Coronary artery (tissue), 2 donors: ENCODE results near the gene IGF1R.

Experiments
- DNase-seq: peaks from one replicate; pipeline ENCODE4 v3.0.0-alpha.2; 2017; ENCODE audit warnings: low spot score
- H3K27ac ChIP-seq, 2 donors: fragments of 200-600 bp; sonication (generic); one replicate each; pipeline ENCODE4 v1.5.1; 2016 to 2019
- H3K4me3 ChIP-seq: fragments of 200-600 bp; sonication (generic); 2 replicates; pipeline ENCODE4 v1.5.1; 2016; ENCODE audit warnings: mild to moderate bottlenecking, moderate library complexity
- TF ChIP-seq, protein P1 (sequence below): fragments of 200-600 bp; sonication (generic); IDR thresholded peaks from one replicate; pipeline ENCODE4 v1.5.1; 2019; ENCODE audit warnings: antibody characterized with exemption

The IGF1R gene

DNA sequence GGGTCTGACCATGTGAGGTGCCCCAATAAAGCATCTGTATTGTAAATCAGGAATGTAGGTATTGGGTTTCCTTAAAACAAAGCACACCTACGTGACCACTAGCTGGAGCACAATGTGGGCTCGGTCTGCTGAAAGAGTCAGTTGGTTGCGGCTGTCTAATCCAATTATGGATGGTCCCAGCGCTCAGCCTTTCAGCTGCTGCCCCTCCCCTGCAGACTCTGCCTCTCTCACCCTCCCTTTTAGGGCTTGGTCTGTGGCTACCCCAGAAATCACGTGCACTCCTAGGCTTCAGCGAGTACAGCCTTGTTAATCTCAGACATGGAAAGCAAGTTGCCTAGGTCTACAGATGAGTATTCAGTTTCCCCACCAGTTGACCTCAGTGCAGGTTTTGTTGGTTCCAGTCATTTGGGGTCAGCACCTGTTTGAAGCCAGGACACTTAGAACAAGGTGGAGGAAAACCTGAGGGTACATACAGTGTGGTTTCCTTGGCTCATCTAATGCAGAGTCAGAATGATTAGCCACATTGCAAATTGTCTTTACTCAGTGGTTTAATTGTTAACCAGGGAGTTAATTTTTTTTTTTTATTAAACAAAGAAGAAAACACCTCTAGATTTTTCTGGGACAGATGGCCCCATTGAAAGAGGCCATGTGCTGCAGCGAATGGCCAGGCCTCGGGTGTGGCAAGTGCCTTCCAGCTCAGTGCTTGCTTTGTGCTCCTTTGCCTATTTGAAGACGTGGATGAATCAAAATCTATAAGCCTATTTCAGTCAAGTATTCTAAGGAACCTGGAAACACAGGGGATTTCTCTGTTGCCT, 137.7 kb downstream of the IGF1R start:
- DNase-seq = no peak
- Histone ChIP-seq H3K27ac (no peak overlapping the region), H3K4me3 (no peak overlapping the region)
- TF ChIP-seq, protein P1, sequence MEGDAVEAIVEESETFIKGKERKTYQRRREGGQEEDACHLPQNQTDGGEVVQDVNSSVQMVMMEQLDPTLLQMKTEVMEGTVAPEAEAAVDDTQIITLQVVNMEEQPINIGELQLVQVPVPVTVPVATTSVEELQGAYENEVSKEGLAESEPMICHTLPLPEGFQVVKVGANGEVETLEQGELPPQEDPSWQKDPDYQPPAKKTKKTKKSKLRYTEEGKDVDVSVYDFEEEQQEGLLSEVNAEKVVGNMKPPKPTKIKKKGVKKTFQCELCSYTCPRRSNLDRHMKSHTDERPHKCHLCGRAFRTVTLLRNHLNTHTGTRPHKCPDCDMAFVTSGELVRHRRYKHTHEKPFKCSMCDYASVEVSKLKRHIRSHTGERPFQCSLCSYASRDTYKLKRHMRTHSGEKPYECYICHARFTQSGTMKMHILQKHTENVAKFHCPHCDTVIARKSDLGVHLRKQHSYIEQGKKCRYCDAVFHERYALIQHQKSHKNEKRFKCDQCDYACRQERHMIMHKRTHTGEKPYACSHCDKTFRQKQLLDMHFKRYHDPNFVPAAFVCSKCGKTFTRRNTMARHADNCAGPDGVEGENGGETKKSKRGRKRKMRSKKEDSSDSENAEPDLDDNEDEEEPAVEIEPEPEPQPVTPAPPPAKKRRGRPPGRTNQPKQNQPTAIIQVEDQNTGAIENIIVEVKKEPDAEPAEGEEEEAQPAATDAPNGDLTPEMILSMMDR = no peak

DNA sequence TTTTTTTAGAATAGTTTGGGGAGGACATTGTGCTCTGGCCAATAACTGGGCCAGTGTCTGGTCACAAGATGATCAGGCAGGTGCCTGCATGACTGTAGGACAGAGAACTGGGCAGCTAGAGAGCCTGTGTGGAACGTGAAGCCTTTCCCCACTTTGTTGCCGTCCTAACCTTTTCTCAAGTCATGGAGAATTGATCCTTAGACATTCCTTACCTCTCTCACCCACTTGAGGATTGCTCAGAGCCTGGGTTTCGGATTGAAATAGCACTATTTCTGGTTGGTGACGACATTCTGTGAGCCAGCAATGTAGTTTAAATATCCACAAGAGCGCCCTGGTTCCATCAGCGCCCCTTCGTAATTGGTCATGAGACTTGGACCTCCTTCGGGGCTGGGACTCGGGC, 138.4 kb downstream of the IGF1R start:
- no peak for DNase-seq
- Histone ChIP-seq H3K4me3 (no peak overlapping the region), H3K27ac (no peak overlapping the region)
- TF ChIP-seq, protein P1 = no peak

DNA sequence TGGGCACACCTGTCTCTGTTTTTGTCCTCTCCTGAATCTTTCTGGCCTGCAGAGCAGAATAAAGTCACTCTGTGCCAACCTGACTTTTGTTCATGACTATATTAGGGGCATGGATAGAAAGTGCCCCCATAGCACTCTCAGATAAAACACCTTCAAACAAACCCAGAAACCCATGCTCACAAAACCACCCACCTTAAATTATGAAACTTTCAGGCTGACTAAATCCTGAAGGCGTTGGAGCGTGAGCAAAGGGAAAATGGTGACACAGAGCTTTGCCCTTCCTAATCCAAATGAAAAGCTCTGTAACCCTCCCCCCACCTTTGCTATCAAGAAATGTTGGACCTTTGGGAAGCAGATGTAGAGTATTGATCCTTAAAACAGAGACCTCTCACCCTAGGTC, 138.9 kb downstream of the IGF1R start:
- DNase-seq = no peak
- Histone ChIP-seq H3K27ac (no peak overlapping the region), H3K4me3 (no peak overlapping the region)
- TF ChIP-seq, protein P1 = no peak

DNA sequence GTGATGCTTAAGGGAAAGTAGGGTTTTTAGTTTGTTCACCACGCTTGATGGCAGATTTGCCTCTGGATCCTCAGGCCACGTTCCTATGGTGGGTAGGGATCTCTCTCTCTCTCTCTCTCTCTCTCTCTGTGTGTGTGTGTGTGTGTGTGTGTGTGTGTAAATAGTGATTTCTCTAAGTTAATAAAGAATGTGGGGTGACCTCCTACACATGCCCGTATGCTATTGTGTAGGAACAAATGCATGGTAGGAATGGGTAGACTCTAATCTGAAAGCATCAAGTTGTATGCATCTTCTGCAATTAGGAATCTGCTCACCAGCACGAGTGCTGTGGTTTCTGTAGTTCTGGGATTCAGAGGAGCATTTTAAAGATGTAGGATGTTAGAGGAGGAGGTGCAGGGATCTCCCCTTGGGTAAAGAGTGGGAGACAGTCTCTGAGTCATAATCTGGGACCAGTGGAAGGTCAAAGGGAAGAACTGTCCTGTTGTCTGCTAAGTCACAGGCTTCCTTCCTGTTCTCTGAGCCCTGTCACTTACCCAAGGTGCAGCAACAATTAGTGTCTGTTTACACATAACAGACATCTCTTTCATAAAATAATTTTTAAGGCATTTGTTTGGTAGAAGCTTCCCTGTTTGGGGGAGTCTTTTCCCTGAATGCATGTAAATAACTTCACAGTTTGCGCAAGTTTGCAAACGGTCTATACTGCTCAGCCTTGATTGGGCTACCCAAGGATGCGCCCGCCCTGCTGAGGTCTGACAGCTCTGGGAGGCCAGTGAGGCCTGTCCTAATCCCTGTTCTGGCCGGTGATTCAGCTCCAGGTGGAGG, 139.8 kb downstream of the IGF1R start:
- DNase-seq = no peak
- H3K27ac ChIP-seq = no peak overlapping the region
- TF ChIP-seq, protein P1 = no peak
- no peak overlapping the region for H3K4me3 ChIP-seq

DNA sequence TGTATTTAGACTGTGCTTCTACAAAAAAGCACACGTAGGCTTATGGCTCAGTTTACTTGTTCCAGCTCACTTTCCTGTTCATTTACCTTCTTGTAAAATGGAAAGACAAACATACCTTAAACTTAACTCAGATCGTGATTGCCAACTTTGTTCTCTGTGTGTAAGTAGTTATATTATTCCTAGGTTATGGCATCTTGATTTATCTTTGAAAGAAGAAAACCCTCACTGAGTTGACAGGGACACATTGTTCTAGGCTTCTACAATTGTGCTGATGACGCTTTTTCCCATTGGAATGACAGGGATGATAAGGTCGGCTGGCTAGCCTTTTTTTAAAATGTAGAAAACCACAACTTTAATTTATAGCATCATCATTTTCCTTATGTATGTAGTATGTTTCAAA, 140.7 kb downstream of the IGF1R start:
- Histone ChIP-seq H3K27ac (no peak overlapping the region), H3K4me3 (no peak overlapping the region)
- DNase-seq = no peak
- TF ChIP-seq, protein P1 = no peak

DNA sequence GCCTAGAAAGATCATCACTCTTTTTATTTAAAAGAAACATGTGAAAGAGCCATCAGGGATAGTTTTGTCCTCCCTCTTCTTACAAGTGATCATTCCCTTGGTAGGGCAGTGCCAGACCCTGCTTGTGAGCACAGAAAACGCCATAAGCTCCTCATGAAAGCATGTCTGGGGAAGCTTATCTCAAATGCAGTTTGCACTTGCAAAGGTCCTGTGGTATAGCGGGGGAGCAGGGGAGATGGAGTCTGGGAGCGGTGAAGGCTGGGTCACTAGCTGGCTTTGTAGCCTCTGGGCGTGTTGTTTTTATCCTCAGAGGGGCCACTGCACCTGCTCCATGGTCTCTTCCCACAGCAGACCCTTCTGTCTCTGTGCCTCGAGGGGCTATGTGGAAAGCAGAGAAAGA, 141.9 kb downstream of the IGF1R start:
- no peak overlapping the region for H3K27ac ChIP-seq
- DNase-seq = no peak
- TF ChIP-seq, protein P1 = no peak
- no peak overlapping the region for H3K4me3 ChIP-seq
